GM21447 (cell line): ENCODE data around the gene MYOM1.

Experiments used
- ATAC-seq: cut with Tn5 transposase; IDR thresholded peaks from one replicate; pipeline ENCODE4 v1.9.1; 2021; ENCODE audit not compliant: unreplicated experiment

MYOM1 gene

GRCh38 chr18:3190610-3191009, 29.2 kb downstream of the MYOM1 start:
- no peak for ATAC-seq

GRCh38 chr18:3189884-3190283, 29.9 kb downstream of the MYOM1 start:
- no peak for ATAC-seq

- no peak for ATAC-seq
Observed at GRCh38 chr18:3186678-3187658, 32.8 kb downstream of the MYOM1 start.

GRCh38 chr18:3184275-3184963, 35.3 kb downstream of the MYOM1 start:
- ATAC-seq, result no peak

- ATAC-seq, result no peak
Observed at GRCh38 chr18:3183103-3183717, 36.6 kb downstream of the MYOM1 start.

- no peak for ATAC-seq
Observed at GRCh38 chr18:3180325-3180724, 39.4 kb downstream of the MYOM1 start.

GRCh38 chr18:3179430-3180089, 40.2 kb downstream of the MYOM1 start:
- peak; percentile 39 for ATAC-seq

- ATAC-seq, result peak; percentile 94
Observed at GRCh38 chr18:3177902-3178687, 41.7 kb downstream of the MYOM1 start.

- no peak for ATAC-seq
Observed at GRCh38 chr18:3175195-3175758, 44.5 kb downstream of the MYOM1 start.

GRCh38 chr18:3172097-3172496, 47.7 kb downstream of the MYOM1 start:
- ATAC-seq, result no peak

- no peak for ATAC-seq
Observed at GRCh38 chr18:3171631-3172030, 48.1 kb downstream of the MYOM1 start.

- no peak for ATAC-seq
Observed at GRCh38 chr18:3170441-3171161, 49.2 kb downstream of the MYOM1 start.

GRCh38 chr18:3164381-3164780, 55.4 kb downstream of the MYOM1 start:
- ATAC-seq, result no peak

- no peak for ATAC-seq
Observed at GRCh38 chr18:3163968-3164367, 55.8 kb downstream of the MYOM1 start.

GRCh38 chr18:3162181-3162580, 57.6 kb downstream of the MYOM1 start:
- no peak for ATAC-seq

- no peak for ATAC-seq
Observed at GRCh38 chr18:3159830-3160229, 59.9 kb downstream of the MYOM1 start.

- no peak for ATAC-seq
Observed at GRCh38 chr18:3157606-3158005, 62.2 kb downstream of the MYOM1 start.

GRCh38 chr18:3157086-3157485, 62.7 kb downstream of the MYOM1 start:
- no peak for ATAC-seq

- ATAC-seq, result no peak
Observed at GRCh38 chr18:3156325-3156640, 63.5 kb downstream of the MYOM1 start.

GRCh38 chr18:3154214-3154613, 65.6 kb downstream of the MYOM1 start:
- no peak for ATAC-seq
